Astrocyte (in vitro differentiated cells and primary cell): Measurements from ENCODE around the gene CD207. TPM values are rescaled to one million over a fixed set of nuclear protein-coding genes. Genes with fewer than 3 reads are reported as not detected.

Experiments used
- DNase-seq: peaks from one replicate; pipeline ENCODE4 v3.0.0-alpha.2; 2010; ENCODE audit warnings: low read depth
- FAIRE-seq: peaks from 2 replicates; lab custom pipeline; 2011; peaks lifted over from hg19 to GRCh38; lab: Jason Lieb, UNC
- H2AFZ ChIP-seq: 2 replicates; pipeline ENCODE4 v1.6.0; 2012; ENCODE audit warnings: low read depth, low read length, inconsistent platforms
- H3K27ac ChIP-seq: 2 replicates; pipeline ENCODE4 v1.5.1; 2011; ENCODE audit warnings: low read depth, low read length, inconsistent platforms
- H3K27me3 ChIP-seq: 2 replicates; pipeline ENCODE4 v1.6.0; 2011; ENCODE audit warnings: low read length, inconsistent platforms; ENCODE audit not compliant: insufficient read depth
- H3K36me3 ChIP-seq: 2 replicates; pipeline ENCODE4 v1.5.1; 2011; ENCODE audit warnings: low read length, inconsistent platforms; ENCODE audit not compliant: insufficient read depth
- H3K4me1 ChIP-seq: 2 replicates; pipeline ENCODE4 v1.5.1; 2011; ENCODE audit warnings: low read length, inconsistent platforms; ENCODE audit not compliant: insufficient read depth
- H3K4me2 ChIP-seq: 2 replicates; pipeline ENCODE4 v1.6.0; 2012; ENCODE audit warnings: low read length, inconsistent platforms
- H3K4me3 ChIP-seq: 2 replicates; pipeline ENCODE4 v1.5.1; 2011; ENCODE audit warnings: low read depth, mild to moderate bottlenecking, low read length, inconsistent platforms; ENCODE audit not compliant: insufficient read depth
- H3K79me2 ChIP-seq: 2 replicates; pipeline ENCODE4 v1.6.0; 2012; ENCODE audit warnings: mild to moderate bottlenecking, low read length, inconsistent platforms; ENCODE audit not compliant: insufficient read depth
- H3K9ac ChIP-seq: 2 replicates; pipeline ENCODE4 v1.6.0; 2012; ENCODE audit warnings: mild to moderate bottlenecking, low read length, inconsistent platforms
- H3K9me3 ChIP-seq: 2 replicates; pipeline ENCODE4 v1.5.1; 2012; ENCODE audit warnings: low read depth, mild to moderate bottlenecking, low read length, inconsistent platforms; ENCODE audit not compliant: insufficient read depth
- H4K20me1 ChIP-seq: 2 replicates; pipeline ENCODE4 v1.6.0; 2012; ENCODE audit warnings: low read length, inconsistent platforms; ENCODE audit not compliant: insufficient read depth
- H3K27ac Mint-ChIP-seq: one replicate; pipeline ENCODE4 v1.8.0; 2021; ENCODE audit warnings: mild to moderate bottlenecking, mixed read lengths; ENCODE audit not compliant: unreplicated experiment
- H3K27me3 Mint-ChIP-seq: one replicate; pipeline ENCODE4 v1.8.0; 2021; ENCODE audit warnings: low read depth, mixed read lengths; ENCODE audit not compliant: unreplicated experiment
- H3K36me3 Mint-ChIP-seq: one replicate; pipeline ENCODE4 v1.8.0; 2021; ENCODE audit warnings: low read depth, mixed read lengths; ENCODE audit not compliant: unreplicated experiment
- H3K4me1 Mint-ChIP-seq: one replicate; pipeline ENCODE4 v1.8.0; 2021; ENCODE audit warnings: low read depth, mixed read lengths; ENCODE audit not compliant: unreplicated experiment
- H3K4me3 Mint-ChIP-seq: one replicate; pipeline ENCODE4 v1.8.0; 2021; ENCODE audit warnings: mild to moderate bottlenecking, moderate library complexity, mixed read lengths; ENCODE audit not compliant: unreplicated experiment
- H3K9me3 Mint-ChIP-seq: one replicate; pipeline ENCODE4 v1.8.0; 2021; ENCODE audit warnings: mild to moderate bottlenecking, mixed read lengths; ENCODE audit not compliant: unreplicated experiment
- EZH2 ChIP-seq: IDR thresholded peaks from 2 replicates; pipeline ENCODE4 v1.6.1; 2012; ENCODE audit warnings: mild to moderate bottlenecking, low read length, inconsistent platforms; ENCODE audit not compliant: insufficient read depth
- total RNA-seq: library from RNA; stranded (reverse); gene quantifications from 2 replicates; pipeline ENCODE4 v1.2.1, GENCODE V29; 2021
- TF ChIP-seq, protein P1 (sequence below): IDR thresholded peaks from 2 replicates; pipeline ENCODE4 v1.5.1; 2011; ENCODE audit warnings: low read depth, mild to moderate bottlenecking, inconsistent platforms, low read length, moderate library complexity; ENCODE audit not compliant: insufficient read depth

CD207 gene
- total RNA-seq, 1 donor from 2014 or later: not detected

DNA sequence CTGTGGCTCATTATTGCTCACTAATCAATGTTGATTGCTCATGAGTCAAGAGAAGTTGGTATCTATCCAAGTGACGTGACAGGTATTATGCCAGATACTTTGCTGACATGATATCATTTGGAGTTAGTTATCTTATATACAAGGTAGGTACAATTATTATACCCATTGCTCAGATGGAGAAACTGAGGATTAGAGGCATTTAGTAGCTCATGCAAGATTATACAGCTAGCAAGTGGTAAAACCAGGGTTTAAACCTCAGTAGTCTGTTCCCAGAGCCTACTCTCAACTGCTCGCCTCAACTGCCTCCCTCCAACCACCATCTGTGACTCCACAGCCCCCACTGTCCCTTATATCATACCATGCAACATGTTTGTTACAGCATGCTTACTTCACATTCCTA, 51.3 kb downstream of the CD207 start:
- no peak overlapping the region for H3K4me3 Mint-ChIP-seq
- DNase-seq: no peak
- H4K20me1 ChIP-seq: no peaks in the 10 kb centered on the region
- H3K4me1 Mint-ChIP-seq: peaks cover 7% of the 10 kb centered on the region
- no peak for FAIRE-seq
- no peaks in the 10 kb centered on the region for H3K36me3 Mint-ChIP-seq
- H3K27me3 Mint-ChIP-seq: peaks cover 47% of the 10 kb centered on the region
- TF ChIP-seq, protein P1, sequence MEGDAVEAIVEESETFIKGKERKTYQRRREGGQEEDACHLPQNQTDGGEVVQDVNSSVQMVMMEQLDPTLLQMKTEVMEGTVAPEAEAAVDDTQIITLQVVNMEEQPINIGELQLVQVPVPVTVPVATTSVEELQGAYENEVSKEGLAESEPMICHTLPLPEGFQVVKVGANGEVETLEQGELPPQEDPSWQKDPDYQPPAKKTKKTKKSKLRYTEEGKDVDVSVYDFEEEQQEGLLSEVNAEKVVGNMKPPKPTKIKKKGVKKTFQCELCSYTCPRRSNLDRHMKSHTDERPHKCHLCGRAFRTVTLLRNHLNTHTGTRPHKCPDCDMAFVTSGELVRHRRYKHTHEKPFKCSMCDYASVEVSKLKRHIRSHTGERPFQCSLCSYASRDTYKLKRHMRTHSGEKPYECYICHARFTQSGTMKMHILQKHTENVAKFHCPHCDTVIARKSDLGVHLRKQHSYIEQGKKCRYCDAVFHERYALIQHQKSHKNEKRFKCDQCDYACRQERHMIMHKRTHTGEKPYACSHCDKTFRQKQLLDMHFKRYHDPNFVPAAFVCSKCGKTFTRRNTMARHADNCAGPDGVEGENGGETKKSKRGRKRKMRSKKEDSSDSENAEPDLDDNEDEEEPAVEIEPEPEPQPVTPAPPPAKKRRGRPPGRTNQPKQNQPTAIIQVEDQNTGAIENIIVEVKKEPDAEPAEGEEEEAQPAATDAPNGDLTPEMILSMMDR: no peak
- TF ChIP-seq EZH2: no peak
- no peak overlapping the region for H3K27ac Mint-ChIP-seq
- H3K27me3 ChIP-seq: peaks cover 27% of the 10 kb centered on the region
- H2AFZ ChIP-seq: no peak overlapping the region
- no peaks in the 10 kb centered on the region for H3K9me3 ChIP-seq
- H3K36me3 ChIP-seq: no peaks in the 10 kb centered on the region
- H3K4me1 ChIP-seq: no peaks in the 10 kb centered on the region
- H3K9me3 Mint-ChIP-seq: no peaks in the 10 kb centered on the region
- no peak overlapping the region for H3K27ac ChIP-seq
- no peak overlapping the region for H3K9ac ChIP-seq
- H3K4me2 ChIP-seq: no peak overlapping the region
- H3K4me3 ChIP-seq: no peak overlapping the region
- no peaks in the 10 kb centered on the region for H3K79me2 ChIP-seq

Other genes starting within 250 kb of the CD207 start
- 4.8 TPM in 2 replicates for gene ADD2, start 67.6 kb downstream of the CD207 start, total RNA-seq
- not detected in 2 replicates for gene FIGLA, start 45.2 kb downstream of the CD207 start, total RNA-seq
- not detected in 2 replicates for gene CLEC4F, start 15.2 kb downstream of the CD207 start, total RNA-seq
- gene VAX2, start 64.8 kb upstream of the CD207 start, total RNA-seq: 0.26 and 0.48 TPM in 2 replicates
- not detected in 2 replicates for gene ATP6V1B1, start 100.1 kb upstream of the CD207 start, total RNA-seq
- gene ANKRD53, start 142.8 kb upstream of the CD207 start, total RNA-seq: 0.94 and 1.1 TPM in 2 replicates
- gene TEX261, start 159.1 kb upstream of the CD207 start, total RNA-seq: 44.7 and 47.8 TPM in 2 replicates
- gene NAGK, start 232.8 kb upstream of the CD207 start, total RNA-seq: 133 and 135 TPM in 2 replicates